ENCODE measurements around the gene MPP3.
A peak's percentile ranks its signal among the peaks of the same experiment; 100 is the strongest.

MPP3 gene

DNA sequence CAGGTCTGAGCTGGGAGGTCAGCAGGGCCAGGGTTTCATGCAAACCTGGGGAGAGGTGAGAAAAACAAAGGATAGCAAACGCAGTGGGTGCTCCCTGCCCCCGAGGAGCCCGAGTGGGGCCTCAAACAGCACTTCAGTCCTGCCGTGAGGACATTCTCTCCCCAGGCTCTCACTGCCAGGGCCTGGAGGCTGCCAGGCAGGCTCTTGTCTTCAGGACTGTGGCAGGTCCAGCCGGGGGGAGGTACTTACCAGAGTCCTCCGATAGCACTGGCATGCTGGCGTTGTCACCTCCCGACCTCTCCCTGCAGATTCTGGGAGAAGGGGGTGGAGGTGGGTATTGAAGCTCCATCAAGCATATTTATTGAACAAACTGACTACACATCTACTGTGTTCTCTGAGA is 1.3 kb downstream of the MPP3 start:
- no peak for DNase-seq

- no peak for DNase-seq
These were observed 2.3 kb downstream of the MPP3 start for GRCh38 chr17:43830510-43831140.

DNA sequence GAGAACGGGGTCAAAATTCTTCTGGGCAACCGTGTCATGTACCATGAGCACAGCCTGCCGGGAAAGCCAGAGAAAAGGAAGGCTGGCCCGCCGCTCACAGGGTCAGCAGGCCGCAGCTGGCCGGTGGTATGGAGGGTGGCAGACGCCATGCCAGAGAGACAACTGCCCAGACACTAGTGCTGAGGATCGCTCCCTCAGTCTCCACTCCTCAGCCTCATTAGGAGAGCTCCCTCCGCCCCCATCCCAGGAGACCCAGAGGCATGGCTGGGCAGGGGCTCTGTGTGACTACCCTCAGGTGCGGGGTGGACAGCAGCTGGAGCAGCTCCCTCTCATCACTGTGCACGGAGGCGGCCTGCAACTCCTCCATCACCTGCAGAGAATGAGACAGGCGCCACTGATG is 3.2 kb downstream of the MPP3 start:
- DNase-seq, result no peak

DNA sequence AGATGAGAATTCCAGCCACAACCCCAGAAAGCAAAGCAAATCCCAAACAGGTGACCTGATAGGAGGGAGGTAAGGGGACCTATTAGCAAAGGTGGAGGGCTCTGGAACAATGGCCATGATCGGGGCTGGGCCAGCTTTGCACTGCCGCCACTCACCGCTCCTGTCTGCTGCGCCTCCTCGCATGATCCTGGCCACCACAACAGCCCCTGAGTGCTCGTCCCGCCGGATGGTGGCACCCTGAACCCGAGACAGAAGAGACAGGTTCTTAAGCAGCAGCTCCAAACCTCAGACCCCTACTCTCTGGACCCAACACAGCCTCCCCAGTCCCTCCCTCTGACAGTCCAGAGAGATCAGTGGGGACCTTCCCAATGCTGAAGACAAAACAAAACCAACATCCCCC is 5.3 kb downstream of the MPP3 start:
- no peak for DNase-seq

- no peak for DNase-seq
These were observed 6.7 kb downstream of the MPP3 start for GRCh38 chr17:43826206-43826605.

DNA sequence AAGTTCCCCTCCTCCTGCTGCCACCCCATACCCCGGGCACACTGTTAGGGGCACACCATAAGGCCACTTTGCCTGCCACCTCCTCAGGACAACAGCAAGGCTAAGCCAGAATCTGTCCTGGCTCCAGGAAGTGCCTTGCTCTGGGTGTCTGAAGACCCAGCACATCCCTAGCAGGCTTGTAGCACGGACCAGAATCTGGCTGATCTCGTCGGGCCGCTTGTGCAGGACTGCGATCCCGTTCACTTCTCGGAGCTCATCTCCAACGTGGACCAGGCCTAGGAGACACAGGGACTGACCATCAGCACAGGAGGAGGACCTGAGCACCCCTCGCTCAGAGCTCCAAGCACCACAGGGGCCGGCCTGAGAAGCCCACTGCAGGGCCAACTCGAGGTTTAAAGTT is 7.4 kb downstream of the MPP3 start:
- no peak for DNase-seq

GRCh38 chr17:43823350-43824084 is 9.4 kb downstream of the MPP3 start:
- DNase-seq, result peak; percentile 27

- DNase-seq, result peak; percentile 54
These were observed 10.3 kb downstream of the MPP3 start for GRCh38 chr17:43822570-43823190.

GRCh38 chr17:43820759-43821158 is 12.2 kb downstream of the MPP3 start:
- no peak for DNase-seq

DNA sequence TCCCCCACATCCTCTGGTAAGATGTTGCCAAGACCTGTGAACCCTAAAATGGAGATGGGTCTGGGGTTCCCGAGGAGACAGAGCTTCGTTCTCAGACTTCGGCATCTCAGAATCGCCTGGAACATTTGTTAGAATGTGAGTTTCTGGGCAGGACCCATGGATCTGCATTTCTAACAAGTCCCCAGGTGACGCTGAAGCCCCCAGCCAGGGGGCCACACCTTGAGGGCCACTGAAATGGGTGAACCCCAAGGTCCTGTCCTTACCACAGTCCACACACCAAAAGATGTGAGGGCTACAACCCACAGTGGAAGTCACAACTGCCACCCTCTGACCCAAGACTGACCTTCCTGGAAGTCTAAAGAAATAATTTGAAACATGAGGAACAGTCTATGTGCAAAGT is 14.0 kb downstream of the MPP3 start:
- DNase-seq, result no peak

GRCh38 chr17:43817826-43818225 is 15.1 kb downstream of the MPP3 start:
- DNase-seq, result no peak

DNA sequence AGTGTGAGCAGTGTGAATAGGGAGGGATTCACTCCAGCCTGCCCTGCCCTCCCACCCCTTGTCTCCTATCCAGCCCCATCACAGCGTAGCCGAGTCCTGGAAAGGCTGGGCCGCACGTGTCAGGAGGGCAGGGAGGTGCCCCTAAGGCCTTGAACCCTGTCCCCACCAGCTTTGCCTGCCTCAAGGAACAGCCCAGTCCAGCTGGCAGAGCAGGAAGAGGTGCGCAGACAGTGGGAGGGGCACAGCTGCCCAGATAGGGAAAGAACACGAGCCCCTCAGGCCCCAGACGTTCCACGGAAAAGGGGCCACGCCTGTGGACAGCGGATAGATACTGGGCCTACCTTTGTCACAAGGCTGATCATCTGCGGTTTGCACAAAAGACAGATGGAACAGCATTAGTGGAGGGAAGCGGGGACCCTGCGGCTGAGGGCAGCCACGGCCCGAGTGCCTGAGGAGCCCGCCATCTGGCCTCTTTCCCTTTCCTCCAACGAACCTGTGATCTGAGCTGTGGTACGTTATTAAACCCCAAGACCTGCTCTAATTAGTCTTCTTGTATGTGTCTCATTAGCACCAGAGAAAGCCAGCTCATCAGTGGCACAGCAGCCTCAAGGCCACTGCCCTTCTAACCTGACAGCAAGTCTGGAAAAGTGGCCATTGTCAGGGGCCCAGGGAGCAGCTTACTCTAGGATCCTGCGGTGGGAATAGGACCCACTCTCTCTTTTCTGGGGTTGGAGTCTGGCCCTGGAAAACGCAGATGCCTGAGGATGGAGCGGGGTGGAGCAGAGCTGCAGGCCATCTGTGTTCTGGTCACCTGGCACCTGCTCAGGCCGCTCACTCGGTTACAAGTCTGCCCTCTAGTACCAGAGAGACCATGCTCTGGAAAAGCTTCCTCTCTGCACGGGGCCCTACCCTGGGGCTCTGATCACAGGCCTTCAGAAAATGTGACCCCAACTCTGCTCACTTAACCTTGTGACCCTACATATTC is 16.3 kb downstream of the MPP3 start:
- DNase-seq, result peak; percentile 86

DNA sequence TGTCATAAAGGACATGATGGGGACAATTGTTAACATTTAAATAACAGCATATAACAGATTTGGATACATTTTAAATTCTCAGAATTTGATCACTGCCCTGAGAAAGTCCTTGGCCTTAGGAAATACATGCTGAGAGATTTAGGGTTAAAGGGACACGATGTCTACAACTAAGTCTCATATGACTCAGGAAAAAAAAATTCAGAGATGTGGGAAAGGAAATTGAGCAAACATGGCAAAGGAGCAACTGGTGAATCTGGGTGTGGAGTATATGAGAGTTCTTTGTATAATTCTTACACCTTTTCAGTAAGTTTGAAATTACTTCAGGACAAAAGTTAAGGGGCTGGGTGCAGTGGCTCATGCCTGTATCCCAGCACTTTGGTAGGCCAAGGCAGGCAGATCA is 18.2 kb downstream of the MPP3 start:
- DNase-seq, result no peak

DNA sequence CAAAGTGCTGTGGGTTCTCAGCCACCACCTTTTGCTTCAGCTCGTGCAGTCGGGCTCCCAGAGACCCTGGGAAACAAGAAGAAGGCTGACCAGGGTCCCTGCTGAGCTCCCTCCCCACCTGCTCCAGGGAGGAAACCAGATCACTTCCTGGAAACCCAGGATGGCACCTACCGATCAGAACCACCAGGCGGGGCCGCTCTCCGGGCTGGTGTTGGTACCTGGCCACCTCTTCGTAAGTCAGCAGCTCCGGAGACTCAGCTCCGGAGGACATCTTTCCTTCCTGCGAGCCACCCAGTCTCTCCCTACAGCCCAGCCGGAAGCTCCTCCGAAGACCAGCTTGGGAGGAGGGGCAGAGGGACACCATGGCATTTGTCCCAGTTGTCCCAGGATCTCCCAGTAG is 18.9 kb downstream of the MPP3 start:
- DNase-seq, result no peak

DNA sequence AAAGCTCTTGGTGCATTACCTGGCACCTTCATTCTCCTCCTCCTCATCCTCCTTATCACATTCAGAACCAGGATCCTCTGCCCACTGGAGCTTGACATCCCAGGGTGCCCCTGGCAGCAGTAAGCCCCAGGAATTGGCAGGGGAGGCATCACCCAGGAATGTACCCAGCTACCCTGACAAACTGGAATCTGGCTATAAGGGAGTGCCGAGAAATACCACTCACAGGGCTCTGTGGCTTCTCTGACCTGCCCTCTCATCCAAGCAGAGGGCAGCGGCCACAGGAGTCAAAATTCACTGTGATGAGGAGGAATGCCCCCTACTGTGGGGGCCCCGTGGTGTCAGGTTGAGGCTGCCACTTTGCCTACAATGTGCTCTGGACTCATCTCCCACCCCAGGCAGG is 19.6 kb downstream of the MPP3 start:
- DNase-seq, result no peak

DNA sequence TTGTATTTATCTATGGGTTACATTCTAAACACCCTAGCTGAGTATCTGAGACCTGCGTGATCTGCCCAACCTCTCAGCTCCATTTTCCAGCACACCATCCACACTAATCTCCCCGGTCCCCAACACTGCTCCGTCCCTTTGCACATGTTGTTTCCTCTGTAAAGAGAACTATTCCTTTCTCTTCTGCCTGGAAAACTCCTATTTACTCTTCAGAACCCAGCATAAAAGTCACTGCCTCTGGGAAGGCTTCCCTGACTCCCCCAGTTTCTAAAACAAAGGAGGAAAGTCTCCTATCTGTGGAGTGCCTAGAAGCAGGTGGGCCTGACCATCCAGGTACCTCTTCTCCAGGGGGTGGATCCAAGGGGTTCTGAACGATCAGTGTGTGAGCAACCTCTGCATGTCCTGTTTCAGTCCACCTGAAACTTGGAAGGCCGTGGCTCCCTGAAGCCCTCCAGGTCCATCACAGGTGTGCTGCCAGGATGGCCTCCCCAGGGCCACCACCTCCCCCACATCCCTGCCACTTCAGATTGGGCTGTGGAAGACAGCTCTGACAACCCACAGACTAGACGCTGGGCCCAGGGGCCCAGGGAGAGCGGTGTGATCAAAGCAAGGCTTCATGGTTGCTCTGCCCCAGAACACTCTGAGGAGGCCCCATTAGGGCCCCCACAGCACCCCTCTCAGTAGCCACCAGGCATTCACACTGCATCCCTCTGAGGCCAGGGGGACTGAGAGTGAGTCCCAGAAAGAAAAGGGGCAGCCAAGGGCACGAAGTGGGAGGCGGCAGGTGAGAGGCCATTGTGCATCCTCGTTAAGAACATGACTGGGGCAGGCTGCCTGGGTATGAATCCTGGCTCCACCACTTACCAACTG is 20.3 kb downstream of the MPP3 start:
- DNase-seq, result no peak

DNA sequence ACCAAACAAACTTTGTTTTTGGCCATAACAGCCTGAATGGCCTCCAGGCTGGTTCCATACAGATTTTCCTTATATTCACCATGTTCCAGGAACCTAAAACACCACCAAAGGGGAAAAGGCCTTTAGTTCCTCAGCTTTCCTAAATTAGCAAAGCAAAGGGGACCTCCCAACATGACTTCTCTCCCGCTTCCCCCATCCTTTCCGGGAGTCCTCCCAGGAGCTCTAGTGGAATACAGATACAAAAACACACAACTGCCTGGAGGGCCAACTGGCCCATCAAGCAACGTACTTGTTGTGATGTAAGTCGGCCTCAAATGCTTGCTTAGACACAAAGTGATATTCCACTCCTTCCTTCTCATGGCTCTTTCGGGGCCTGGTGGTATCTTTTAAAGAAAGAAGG is 22.1 kb downstream of the MPP3 start:
- DNase-seq, result no peak

- DNase-seq, result no peak
These were observed 22.7 kb downstream of the MPP3 start for GRCh38 chr17:43810226-43810715.

DNA sequence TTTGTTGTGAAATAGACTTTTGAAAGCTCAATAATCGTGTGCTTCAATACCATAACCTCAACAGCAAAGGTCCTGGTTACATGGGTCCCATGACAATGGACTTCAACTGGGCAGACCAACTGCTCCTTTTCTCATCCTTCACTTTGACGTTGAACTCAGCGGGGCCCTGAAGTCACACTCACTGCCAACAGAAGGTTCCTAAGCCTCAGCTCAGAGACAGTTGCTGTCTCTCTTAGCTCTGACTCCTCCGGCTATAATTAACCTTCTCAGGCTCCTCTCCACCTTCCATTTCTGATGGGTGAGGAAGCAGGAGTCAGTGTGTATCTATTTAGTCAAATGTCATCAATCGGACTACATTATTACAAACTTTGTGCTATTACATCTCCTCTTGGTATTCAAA is 23.8 kb downstream of the MPP3 start:
- no peak for DNase-seq

DNA sequence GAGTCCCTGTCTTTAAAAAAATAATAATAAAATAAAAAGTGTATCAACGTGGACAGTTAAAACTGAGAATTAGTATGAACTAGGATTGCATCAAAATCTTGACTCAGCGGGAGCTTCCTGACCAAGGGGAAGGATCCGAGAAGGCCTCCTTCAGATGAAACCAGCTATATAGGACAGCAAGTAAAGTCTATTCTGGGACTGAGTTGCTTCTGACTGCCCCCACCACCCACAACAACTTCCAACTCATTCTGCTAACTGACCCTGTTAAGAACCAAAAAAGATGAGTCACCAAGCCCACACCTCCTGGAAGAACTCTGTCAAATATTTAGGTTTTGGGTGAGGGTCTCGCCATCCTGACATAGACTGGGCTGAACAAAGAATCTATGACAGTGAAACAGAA is 24.9 kb downstream of the MPP3 start:
- DNase-seq, result no peak

- DNase-seq, result no peak
These were observed 27.8 kb downstream of the MPP3 start for GRCh38 chr17:43805117-43805516.

DNA sequence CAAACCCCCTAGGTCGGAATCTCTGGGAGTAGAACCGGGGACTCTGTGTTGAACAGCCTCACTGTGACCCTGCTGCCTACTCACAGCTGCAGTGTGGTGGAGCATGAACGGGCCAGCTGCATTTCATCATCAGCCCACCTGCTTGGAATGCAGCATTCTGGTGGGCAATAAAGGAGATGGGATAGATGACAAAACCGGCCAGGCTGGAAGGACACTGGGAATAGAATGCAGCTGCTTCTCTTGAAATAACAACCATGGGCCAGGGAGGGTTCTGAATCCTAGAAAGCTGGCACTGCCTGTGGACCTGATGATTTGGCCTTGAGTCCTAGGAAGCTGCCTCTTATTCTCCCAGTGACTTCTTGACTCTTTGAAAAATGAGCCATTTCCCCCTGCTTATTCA is 29.2 kb downstream of the MPP3 start:
- DNase-seq, result no peak
